ENCODE measurements around the gene SEC22C. TPM values are rescaled to one million over a fixed set of nuclear protein-coding genes. Genes with fewer than 3 reads are reported as not detected.

The SEC22C gene
- total RNA-seq, 2 experiments from 2014 or later, result 41.2 to 45.9 TPM

- H3K4me3 Mint-ChIP-seq, result no peak overlapping the region
- H3K9me3 Mint-ChIP-seq, result no peaks in the 10 kb centered on the region
- H3K4me1 Mint-ChIP-seq (ENCODE audit: low read depth), result peaks cover 3% of the 10 kb centered on the region
- no peak overlapping the region for H3K27ac Mint-ChIP-seq
- intact Hi-C loops (cut with micrococcal nuclease), result loop anchor here (1.0 kb wide), 1 partner anchor 45 kb away; the partner anchor contains the start of gene VIPR1
- peaks cover 10% of the 10 kb centered on the region for H3K36me3 Mint-ChIP-seq (ENCODE audit: low read depth)
- CTCF ChIA-PET, result interaction anchor here (0.6 to 19.6 kb wide), 18 partner anchors 9 to 343 kb away, joined by 3 to 201 read pairs (median 5); partner anchors contain the start of gene VIPR1
- H3K27me3 Mint-ChIP-seq (ENCODE audit: low read depth), result no peaks in the 10 kb centered on the region
- DNase-seq, result peak; percentile 67
Observed at GRCh38 chr3:42547401-42547945, 34.3 kb downstream of the SEC22C start.

DNA sequence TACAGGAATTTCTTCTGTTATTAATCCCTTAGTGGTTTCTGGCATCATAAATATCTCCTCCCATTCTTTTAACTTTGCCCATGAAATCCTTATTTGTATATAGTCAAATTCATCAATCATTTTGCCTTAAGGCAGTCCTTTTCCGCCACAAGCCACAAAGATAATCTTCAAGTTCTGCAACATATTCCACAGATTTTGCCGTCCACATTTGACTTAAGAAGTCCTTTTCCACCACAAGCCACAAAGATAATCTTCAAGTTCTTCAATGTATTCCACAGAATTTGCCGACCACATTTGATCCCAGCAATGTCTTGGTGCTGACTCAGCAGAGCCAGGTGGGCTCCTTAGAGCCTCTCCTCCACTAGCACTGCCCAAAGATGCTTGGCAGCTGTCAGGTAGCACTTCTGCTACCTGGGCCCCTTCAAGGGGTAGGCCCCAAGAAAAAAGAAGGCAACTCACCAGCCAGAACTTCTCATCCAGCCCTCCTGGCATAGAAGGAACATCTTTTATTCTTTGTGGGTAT, 35.0 kb downstream of the SEC22C start:
- no peak for DNase-seq
- CTCF ChIA-PET, result interaction anchor here (0.6 to 19.6 kb wide), 18 partner anchors 10 to 342 kb away, joined by 3 to 201 read pairs (median 5); partner anchors contain the start of gene VIPR1
- no peak overlapping the region for H3K4me3 Mint-ChIP-seq
- H3K27me3 Mint-ChIP-seq (ENCODE audit: low read depth), result no peaks in the 10 kb centered on the region
- intact Hi-C loops (cut with micrococcal nuclease), result loop anchor here (1.0 kb wide), 1 partner anchor 44 kb away; the partner anchor contains the start of gene VIPR1
- H3K36me3 Mint-ChIP-seq (ENCODE audit: low read depth), result peaks cover 6% of the 10 kb centered on the region
- no peaks in the 10 kb centered on the region for H3K9me3 Mint-ChIP-seq
- H3K27ac Mint-ChIP-seq, result no peak overlapping the region
- peaks cover 3% of the 10 kb centered on the region for H3K4me1 Mint-ChIP-seq (ENCODE audit: low read depth)

DNA sequence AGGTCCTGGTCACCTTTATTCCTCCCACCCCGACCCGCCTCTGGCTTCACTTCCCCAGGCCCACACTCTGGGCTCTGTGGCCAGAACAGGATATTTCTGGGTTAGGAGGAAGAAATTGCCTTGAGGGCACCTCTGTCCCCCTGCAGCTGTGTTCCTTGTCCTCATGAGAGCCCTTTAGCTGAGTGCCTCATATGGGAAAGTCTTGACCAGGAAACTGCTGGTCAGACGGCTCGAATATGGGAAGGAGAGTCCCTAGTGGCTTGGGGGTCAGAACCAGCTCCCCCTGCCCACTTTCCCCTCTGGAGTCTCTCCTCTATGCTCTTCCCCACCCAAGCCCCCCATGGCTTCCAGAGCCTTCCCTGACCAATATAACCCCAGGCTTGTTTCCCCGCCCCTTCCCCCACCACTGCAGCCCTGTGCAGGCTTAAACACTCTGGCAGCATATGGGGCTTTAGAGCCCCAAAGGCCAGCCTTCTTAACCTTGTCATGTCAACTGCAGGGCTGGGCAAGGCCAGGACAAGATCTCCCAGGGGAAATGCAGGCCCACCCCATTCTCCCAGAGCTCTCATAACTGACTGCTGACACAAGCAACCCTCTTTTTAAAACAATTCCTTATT, 36.4 kb downstream of the SEC22C start:
- Mint-ChIP-seq H3K9me3 (no peaks in the 10 kb centered on the region), H3K36me3 (ENCODE audit: low read depth) (peaks cover 4% of the 10 kb centered on the region), H3K27me3 (ENCODE audit: low read depth) (no peaks in the 10 kb centered on the region), H3K4me3 (no peak overlapping the region), H3K4me1 (ENCODE audit: low read depth) (peaks cover 1% of the 10 kb centered on the region), H3K27ac (no peak overlapping the region)
- CTCF ChIA-PET, result interaction anchor here (0.6 to 19.6 kb wide), 7 partner anchors 10 to 388 kb away, joined by 3 to 201 read pairs (median 3); partner anchors contain the start of gene VIPR1
- DNase-seq, result no peak
- intact Hi-C loops (cut with micrococcal nuclease), result no loop called here

- no peak overlapping the region for H3K4me3 Mint-ChIP-seq
- CTCF ChIA-PET, result interaction anchor here (0.8 to 19.6 kb wide), 4 partner anchors 10 to 104 kb away, joined by 3 to 201 read pairs (median 41); partner anchors contain the start of gene VIPR1
- H3K9me3 Mint-ChIP-seq, result no peaks in the 10 kb centered on the region
- no peaks in the 10 kb centered on the region for H3K27me3 Mint-ChIP-seq (ENCODE audit: low read depth)
- no peak for DNase-seq
- intact Hi-C loops (cut with micrococcal nuclease), result no loop called here
- H3K4me1 Mint-ChIP-seq (ENCODE audit: low read depth), result no peaks in the 10 kb centered on the region
- H3K27ac Mint-ChIP-seq, result no peak overlapping the region
- peaks cover 4% of the 10 kb centered on the region for H3K36me3 Mint-ChIP-seq (ENCODE audit: low read depth)
Observed at GRCh38 chr3:42544492-42545283, 37.1 kb downstream of the SEC22C start.

- no peak overlapping the region for H3K27ac Mint-ChIP-seq
- intact Hi-C loops (cut with micrococcal nuclease), result loop anchor here (2.0 kb wide), 1 partner anchor 294 kb away; no protein-coding TSS in a partner anchor
- DNase-seq, result no peak
- no peaks in the 10 kb centered on the region for H3K27me3 Mint-ChIP-seq (ENCODE audit: low read depth)
- CTCF ChIA-PET, result interaction anchor here (0.6 to 19.6 kb wide), 7 partner anchors 8 to 99 kb away, joined by 3 to 201 read pairs (median 3); partner anchors contain the start of gene VIPR1
- no peak overlapping the region for H3K4me3 Mint-ChIP-seq
- no peaks in the 10 kb centered on the region for H3K9me3 Mint-ChIP-seq
- H3K36me3 Mint-ChIP-seq (ENCODE audit: low read depth), result no peaks in the 10 kb centered on the region
- H3K4me1 Mint-ChIP-seq (ENCODE audit: low read depth), result peaks cover 5% of the 10 kb centered on the region
Observed at GRCh38 chr3:42541079-42541478, 40.7 kb downstream of the SEC22C start.

DNA sequence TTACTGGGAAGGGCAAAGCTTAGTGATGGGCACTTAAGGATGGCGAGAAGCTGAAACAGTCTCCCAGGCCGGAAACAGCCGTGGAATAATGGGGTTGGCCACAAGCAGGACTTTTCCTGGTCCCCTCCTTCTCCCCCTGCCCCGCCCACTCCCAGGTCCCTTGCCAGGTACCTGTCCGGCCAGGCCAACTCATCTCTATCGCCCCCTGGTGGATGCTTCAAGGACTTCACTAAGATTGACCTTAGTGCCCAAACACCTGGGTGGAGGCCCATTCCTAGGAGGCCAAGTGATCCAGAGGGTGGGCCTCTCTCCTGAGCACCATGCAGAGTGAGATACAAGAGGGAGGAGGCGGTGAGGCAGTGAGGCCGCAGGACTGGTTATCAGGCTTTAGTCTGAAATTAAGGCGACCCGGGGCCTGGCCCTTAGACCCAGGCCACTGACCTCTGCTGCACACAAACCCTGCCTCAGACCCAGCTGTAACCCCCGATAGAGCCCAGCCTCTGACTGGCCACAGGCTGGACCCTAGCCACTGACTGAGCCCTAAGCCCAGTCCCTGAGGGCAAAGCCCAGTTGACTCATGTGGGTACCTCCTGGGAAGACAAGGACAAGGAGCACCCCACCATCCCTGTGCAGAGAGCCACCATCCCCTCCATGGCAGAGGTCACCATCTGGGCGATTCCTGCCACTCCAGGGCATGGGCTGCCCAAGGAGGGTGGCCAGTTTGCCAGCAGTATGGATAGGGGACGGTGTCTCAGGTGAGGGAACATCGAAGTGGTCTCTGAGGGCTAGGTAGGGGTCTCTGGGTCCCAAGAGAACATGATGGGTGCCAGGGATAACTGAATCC, 41.7 kb downstream of the SEC22C start:
- H3K27ac Mint-ChIP-seq, result no peak overlapping the region
- H3K4me1 Mint-ChIP-seq (ENCODE audit: low read depth), result peaks cover 5% of the 10 kb centered on the region
- no peaks in the 10 kb centered on the region for H3K9me3 Mint-ChIP-seq
- no peak overlapping the region for H3K4me3 Mint-ChIP-seq
- no peaks in the 10 kb centered on the region for H3K36me3 Mint-ChIP-seq (ENCODE audit: low read depth)
- peak; percentile 78 for DNase-seq
- no peaks in the 10 kb centered on the region for H3K27me3 Mint-ChIP-seq (ENCODE audit: low read depth)
- intact Hi-C loops (cut with micrococcal nuclease), result loop anchor here (1.0 to 2.0 kb wide), 2 partner anchors 38 to 293 kb away; partner anchors contain the start of gene VIPR1
- CTCF ChIA-PET, result interaction anchor here (0.6 to 19.6 kb wide), 9 partner anchors 8 to 291 kb away, joined by 3 to 201 read pairs (median 4); partner anchors contain the start of gene VIPR1

DNA sequence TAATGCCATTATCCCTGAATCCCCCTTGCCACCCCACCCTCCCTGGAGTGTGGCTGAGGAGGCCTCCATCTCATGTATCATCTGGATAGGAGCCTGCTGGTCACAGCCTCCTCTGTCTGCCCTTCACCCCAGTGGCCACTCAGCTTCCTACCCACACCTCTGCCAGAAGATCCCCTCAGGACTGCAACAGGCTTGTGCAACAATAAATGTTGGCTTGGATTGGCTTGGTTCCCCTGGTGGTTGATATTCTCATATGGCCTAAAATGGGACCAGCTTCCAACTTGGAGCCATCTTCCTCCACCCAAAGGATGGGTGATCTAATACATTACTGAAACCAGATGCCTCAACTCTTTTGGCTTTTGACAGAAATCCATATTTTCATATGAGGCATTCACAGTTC, 44.4 kb downstream of the SEC22C start:
- intact Hi-C loops (cut with micrococcal nuclease), result loop anchor here (2.0 kb wide), 1 partner anchor 93 kb away; no protein-coding TSS in a partner anchor
- peaks cover 23% of the 10 kb centered on the region for H3K4me1 Mint-ChIP-seq (ENCODE audit: low read depth)
- H3K9me3 Mint-ChIP-seq, result no peaks in the 10 kb centered on the region
- no peak overlapping the region for H3K27ac Mint-ChIP-seq
- no peaks in the 10 kb centered on the region for H3K27me3 Mint-ChIP-seq (ENCODE audit: low read depth)
- DNase-seq, result no peak
- no peak overlapping the region for H3K4me3 Mint-ChIP-seq
- no peaks in the 10 kb centered on the region for H3K36me3 Mint-ChIP-seq (ENCODE audit: low read depth)
- CTCF ChIA-PET, result interaction anchor here (0.6 to 19.6 kb wide), 10 partner anchors 9 to 290 kb away, joined by 3 to 201 read pairs (median 7); partner anchors contain the start of gene VIPR1

GRCh38 chr3:42535981-42536784, 45.6 kb downstream of the SEC22C start:
- peak; percentile 70 for DNase-seq
- Mint-ChIP-seq H3K9me3 (no peaks in the 10 kb centered on the region), H3K36me3 (ENCODE audit: low read depth) (no peaks in the 10 kb centered on the region), H3K27ac (no peak overlapping the region), H3K4me1 (ENCODE audit: low read depth) (peaks cover 35% of the 10 kb centered on the region), H3K27me3 (ENCODE audit: low read depth) (no peaks in the 10 kb centered on the region), H3K4me3 (no peak overlapping the region)
- CTCF ChIA-PET, result interaction anchor here (0.5 to 19.6 kb wide), 15 partner anchors 8 to 1357 kb away, joined by 3 to 201 read pairs (median 5); partner anchors contain the start of gene VIPR1
- intact Hi-C loops (cut with micrococcal nuclease), result loop anchor here (1.0 to 2.0 kb wide), 3 partner anchors 17 to 91 kb away; partner anchors contain the start of gene VIPR1

- Mint-ChIP-seq H3K27ac (no peak overlapping the region), H3K27me3 (ENCODE audit: low read depth) (no peaks in the 10 kb centered on the region), H3K4me1 (ENCODE audit: low read depth) (peaks cover 57% of the 10 kb centered on the region), H3K4me3 (no peak overlapping the region), H3K36me3 (ENCODE audit: low read depth) (no peaks in the 10 kb centered on the region), H3K9me3 (no peaks in the 10 kb centered on the region)
- CTCF ChIA-PET, result interaction anchor here (0.8 to 19.6 kb wide), 6 partner anchors 9 to 216 kb away, joined by 3 to 201 read pairs (median 8); partner anchors contain the start of gene VIPR1
- intact Hi-C loops (cut with micrococcal nuclease), result no loop called here
- DNase-seq, result no peak
Observed at GRCh38 chr3:42533161-42533897, 48.4 kb downstream of the SEC22C start.

DNA sequence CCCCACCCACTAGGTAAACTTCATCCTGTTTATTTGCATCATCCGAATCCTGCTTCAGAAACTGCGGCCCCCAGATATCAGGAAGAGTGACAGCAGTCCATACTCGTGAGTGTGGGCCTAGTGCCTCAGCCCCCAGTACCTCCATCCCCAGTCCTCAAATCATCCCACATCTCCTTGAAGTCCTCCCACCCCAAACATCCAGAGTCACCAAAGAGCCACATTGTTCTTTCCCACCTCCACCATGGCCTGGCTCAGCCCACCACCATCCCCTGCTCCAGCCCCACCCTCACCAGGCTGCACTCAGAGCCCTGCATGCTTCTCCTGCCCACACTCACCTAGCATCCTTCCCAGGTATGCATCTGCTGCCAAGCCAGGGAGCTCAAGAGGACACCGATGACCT, 49.5 kb downstream of the SEC22C start:
- DNase-seq, result no peak
- no peaks in the 10 kb centered on the region for H3K27me3 Mint-ChIP-seq (ENCODE audit: low read depth)
- intact Hi-C loops (cut with micrococcal nuclease), result no loop called here
- CTCF ChIA-PET, result interaction anchor here (9.4 to 19.6 kb wide), 2 partner anchors 16 to 29 kb away, joined by 79 to 201 read pairs; partner anchors contain the start of gene VIPR1
- no peaks in the 10 kb centered on the region for H3K9me3 Mint-ChIP-seq
- H3K4me1 Mint-ChIP-seq (ENCODE audit: low read depth), result peaks cover 68% of the 10 kb centered on the region
- H3K36me3 Mint-ChIP-seq (ENCODE audit: low read depth), result no peaks in the 10 kb centered on the region
- no peak overlapping the region for H3K4me3 Mint-ChIP-seq
- H3K27ac Mint-ChIP-seq, result no peak overlapping the region
